Measurements from ENCODE around the gene CD164. TPM values are rescaled to one million over a fixed set of nuclear protein-coding genes. Genes with fewer than 3 reads are reported as not detected.

CD164 gene
- total RNA-seq, 1 donor from 2014 or later = 101 TPM

GRCh38 chr6:109363753-109364152, 18.5 kb downstream of the CD164 start:
- Histone ChIP-seq H3K27me3 (no peaks in the 10 kb centered on the region), H3K4me1 (no peaks in the 10 kb centered on the region), H3K9me3 (no peaks in the 10 kb centered on the region), H3K27ac (no peak overlapping the region), H3K36me3 (peaks cover 29 to 83% of the 10 kb centered on the region in 2 donors), H3K4me3 (no peak overlapping the region)
- DNase-seq (ENCODE audit: low spot score in 2 of 2) = no peak
- TF ChIP-seq CTCF (IDR thresholded peaks at IDR 0.05) = no peak
- intact Hi-C loops (cut with DNase I) = no loop called here

- intact Hi-C loops (cut with DNase I) = no loop called here
- Histone ChIP-seq H3K4me1 (no peaks in the 10 kb centered on the region), H3K4me3 (no peak overlapping the region), H3K27ac (no peak overlapping the region), H3K27me3 (no peaks in the 10 kb centered on the region), H3K9me3 (no peaks in the 10 kb centered on the region), H3K36me3 (peaks cover 27 to 80% of the 10 kb centered on the region in 2 donors)
- no peak for TF ChIP-seq CTCF (IDR thresholded peaks at IDR 0.05)
- no peak for DNase-seq (ENCODE audit: low spot score in 2 of 2)
Measured at GRCh38 chr6:109362102-109362884, 20.0 kb downstream of the CD164 start.

GRCh38 chr6:109360791-109361190, 21.5 kb downstream of the CD164 start:
- intact Hi-C loops (cut with DNase I) = no loop called here
- Histone ChIP-seq H3K27me3 (no peaks in the 10 kb centered on the region), H3K4me3 (no peak overlapping the region), H3K4me1 (no peaks in the 10 kb centered on the region), H3K9me3 (peaks cover 0 to 6% of the 10 kb centered on the region in 2 donors), H3K36me3 (peaks cover 33 to 80% of the 10 kb centered on the region in 2 donors), H3K27ac (no peak overlapping the region)
- no peak for TF ChIP-seq CTCF (IDR thresholded peaks at IDR 0.05)
- DNase-seq (ENCODE audit: low spot score in 2 of 2) = no peak

- no peak overlapping the region for H3K4me3 ChIP-seq
- no peak for DNase-seq (ENCODE audit: low spot score in 2 of 2)
- H3K4me1 ChIP-seq = no peaks in the 10 kb centered on the region
- TF ChIP-seq CTCF (IDR thresholded peaks at IDR 0.05) = no peak
- peaks cover 36 to 79% of the 10 kb centered on the region in 2 donors for H3K36me3 ChIP-seq
- intact Hi-C loops (cut with DNase I) = no loop called here
- no peak overlapping the region for H3K27ac ChIP-seq
- H3K9me3 ChIP-seq = peaks cover 0 to 6% of the 10 kb centered on the region in 2 donors
- no peaks in the 10 kb centered on the region for H3K27me3 ChIP-seq
Measured at GRCh38 chr6:109360281-109360680, 22.0 kb downstream of the CD164 start.

GRCh38 chr6:109359248-109359647, 23.0 kb downstream of the CD164 start:
- H3K4me3 ChIP-seq = no peak overlapping the region
- intact Hi-C loops (cut with DNase I) = no loop called here
- peaks cover 0 to 6% of the 10 kb centered on the region in 2 donors for H3K9me3 ChIP-seq
- H3K27me3 ChIP-seq = no peaks in the 10 kb centered on the region
- no peaks in the 10 kb centered on the region for H3K4me1 ChIP-seq
- no peak for DNase-seq (ENCODE audit: low spot score in 2 of 2)
- no peak overlapping the region for H3K27ac ChIP-seq
- TF ChIP-seq CTCF (IDR thresholded peaks at IDR 0.05) = no peak
- H3K36me3 ChIP-seq = peaks cover 37 to 73% of the 10 kb centered on the region in 2 donors

All from ascending aorta (tissue), 2 donors.